ENCODE measurements around the gene TTC8. TPM values are rescaled to one million over a fixed set of nuclear protein-coding genes. Genes with fewer than 3 reads are reported as not detected.
"Not testable (repeated sequence)": the region's sequence is repeated elsewhere in the genome, so short reads cannot be mapped to it uniquely, and the experiment has no call there.

TTC8 gene
- total and polyA plus RNA-seq, 2 donors (not counting 1 experiment from before 2014, with no cell fraction given) = 31.2 to 44.2 TPM

- no peaks in the 10 kb centered on the region for H3K27me3 ChIP-seq (ENCODE audit: control insufficient read depth, insufficient read depth, low read length)
- H3K9ac ChIP-seq (ENCODE audit: insufficient read depth, low read length) = no peak overlapping the region
- H3K27ac ChIP-seq (ENCODE audit: insufficient read depth, low read length) = no peak overlapping the region
- no peak for TF ChIP-seq CTCF (conservative IDR thresholded peaks at IDR 0.05 in 1 of 2, IDR thresholded peaks at IDR 0.05 in 1 of 2; ENCODE audit: low read depth in 1 of 2, low read length in 2 of 2)
- no peak for TF ChIP-seq EZH2 (IDR thresholded peaks at IDR 0.05; ENCODE audit: low read length, missing control alignments)
- H3K4me1 ChIP-seq (ENCODE audit: control insufficient read depth, extremely low read depth, insufficient read depth, low read length) = no peaks in the 10 kb centered on the region
- no peak overlapping the region for H2AFZ ChIP-seq (ENCODE audit: low read length)
- H3K36me3 ChIP-seq (ENCODE audit: control insufficient read depth, insufficient read depth, low read length) = no peaks in the 10 kb centered on the region
- no peak overlapping the region for H3K4me2 ChIP-seq (ENCODE audit: extremely low read depth, insufficient read depth, low read length)
- no peak for DNase-seq (ENCODE audit: low read depth in 2 of 2)
- H4K20me1 ChIP-seq (ENCODE audit: control insufficient read depth, extremely low read depth, insufficient read depth, low read length) = no peaks in the 10 kb centered on the region
- H3K79me2 ChIP-seq (ENCODE audit: control insufficient read depth, insufficient read depth, low read length) = no peaks in the 10 kb centered on the region
- no peak overlapping the region for H3K4me3 ChIP-seq (replicated peaks in 1 of 4; ENCODE audit: control extremely low read depth in 1 of 4, insufficient read depth in 1 of 4, low read depth in 3 of 4, low read length in 4 of 4)
- no peaks in the 10 kb centered on the region for H3K9me3 ChIP-seq (ENCODE audit: control insufficient read depth, insufficient read depth, low read depth, low read length)
Observed at GRCh38 chr14:88786715-88787114, 37.7 kb upstream of the TTC8 start.

GRCh38 chr14:88789573-88789972, 34.9 kb upstream of the TTC8 start:
- H4K20me1 ChIP-seq (ENCODE audit: control insufficient read depth, extremely low read depth, insufficient read depth, low read length); H3K4me2 ChIP-seq (ENCODE audit: extremely low read depth, insufficient read depth, low read length); H3K9me3 ChIP-seq (ENCODE audit: control insufficient read depth, insufficient read depth, low read depth, low read length); H3K79me2 ChIP-seq (ENCODE audit: control insufficient read depth, insufficient read depth, low read length); H3K4me3 ChIP-seq (replicated peaks in 1 of 4; ENCODE audit: control extremely low read depth in 1 of 4, insufficient read depth in 1 of 4, low read depth in 3 of 4, low read length in 4 of 4); DNase-seq (ENCODE audit: low read depth in 2 of 2); H3K36me3 ChIP-seq (ENCODE audit: control insufficient read depth, insufficient read depth, low read length); H3K9ac ChIP-seq (ENCODE audit: insufficient read depth, low read length); H3K27me3 ChIP-seq (ENCODE audit: control insufficient read depth, insufficient read depth, low read length); H2AFZ ChIP-seq (ENCODE audit: low read length); H3K4me1 ChIP-seq (ENCODE audit: control insufficient read depth, extremely low read depth, insufficient read depth, low read length); H3K27ac ChIP-seq (ENCODE audit: insufficient read depth, low read length): not testable (repeated sequence)

GRCh38 chr14:88790501-88791251, 33.8 kb upstream of the TTC8 start:
- no peaks in the 10 kb centered on the region for H3K9me3 ChIP-seq (ENCODE audit: control insufficient read depth, insufficient read depth, low read depth, low read length)
- no peaks in the 10 kb centered on the region for H3K36me3 ChIP-seq (ENCODE audit: control insufficient read depth, insufficient read depth, low read length)
- H3K27me3 ChIP-seq (ENCODE audit: control insufficient read depth, insufficient read depth, low read length) = no peaks in the 10 kb centered on the region
- no peaks in the 10 kb centered on the region for H3K79me2 ChIP-seq (ENCODE audit: control insufficient read depth, insufficient read depth, low read length)
- DNase-seq (ENCODE audit: low read depth in 2 of 2) = no peak
- H3K4me3 ChIP-seq (replicated peaks in 1 of 4; ENCODE audit: control extremely low read depth in 1 of 4, insufficient read depth in 1 of 4, low read depth in 3 of 4, low read length in 4 of 4) = no peak overlapping the region
- H2AFZ ChIP-seq (ENCODE audit: low read length) = no peak overlapping the region
- TF ChIP-seq EZH2 (IDR thresholded peaks at IDR 0.05; ENCODE audit: low read length, missing control alignments) (no peak), CTCF (conservative IDR thresholded peaks at IDR 0.05 in 1 of 2, IDR thresholded peaks at IDR 0.05 in 1 of 2; ENCODE audit: low read depth in 1 of 2, low read length in 2 of 2) (no peak)
- no peak overlapping the region for H3K4me2 ChIP-seq (ENCODE audit: extremely low read depth, insufficient read depth, low read length)
- H3K9ac ChIP-seq (ENCODE audit: insufficient read depth, low read length) = no peak overlapping the region
- H3K4me1 ChIP-seq (ENCODE audit: control insufficient read depth, extremely low read depth, insufficient read depth, low read length) = no peaks in the 10 kb centered on the region
- no peak overlapping the region for H3K27ac ChIP-seq (ENCODE audit: insufficient read depth, low read length)
- H4K20me1 ChIP-seq (ENCODE audit: control insufficient read depth, extremely low read depth, insufficient read depth, low read length) = no peaks in the 10 kb centered on the region
